Measurements from ENCODE around the gene CNTN1.

GRCh38 chr12:41026151-41026550, 333.9 kb downstream of the CNTN1 start:
- TF ChIP-seq CTCF (IDR thresholded peaks at IDR 0.05; ENCODE audit: poor library complexity) = no peak
- TF ChIP-seq EZH2 (IDR thresholded peaks at IDR 0.05; ENCODE audit: borderline replicate concordance) = no peak
- no peak for TF ChIP-seq EZH2phosphoT487 (IDR thresholded peaks at IDR 0.05; ENCODE audit: low read depth, severe bottlenecking, unreplicated experiment)

Data from hepatocyte (in vitro differentiated cells).